GM21576 (cell line): ENCODE measurements around the gene ANAPC5.

Experiments
- ATAC-seq: cut with Tn5 transposase; IDR thresholded peaks from one replicate; pipeline ENCODE4 v1.9.1; 2021; ENCODE audit warnings: mild to moderate bottlenecking, moderate library complexity; ENCODE audit not compliant: unreplicated experiment

ANAPC5 gene

GRCh38 chr12:121366063-121366459 is 13.8 kb upstream of the ANAPC5 start:
- no peak for ATAC-seq

GRCh38 chr12:121365416-121366062 is 13.3 kb upstream of the ANAPC5 start:
- no peak for ATAC-seq

GRCh38 chr12:121364683-121365121 is 12.5 kb upstream of the ANAPC5 start:
- ATAC-seq, result no peak

- ATAC-seq, result no peak
These were observed 5.9 kb upstream of the ANAPC5 start for GRCh38 chr12:121358073-121358472.

- ATAC-seq, result no peak
These were observed 5.1 kb upstream of the ANAPC5 start for GRCh38 chr12:121357331-121357730.

GRCh38 chr12:121356657-121357056 is 4.4 kb upstream of the ANAPC5 start:
- ATAC-seq, result no peak

GRCh38 chr12:121355818-121356217 is 3.6 kb upstream of the ANAPC5 start:
- no peak for ATAC-seq

GRCh38 chr12:121352682-121353018 is 439 bp upstream of the ANAPC5 start:
- no peak for ATAC-seq

- no peak for ATAC-seq
These were observed 5.5 kb downstream of the ANAPC5 start for GRCh38 chr12:121346747-121347146.

GRCh38 chr12:121345151-121345815 is 6.9 kb downstream of the ANAPC5 start:
- no peak for ATAC-seq

GRCh38 chr12:121344506-121344905 is 7.7 kb downstream of the ANAPC5 start:
- ATAC-seq, result no peak

- no peak for ATAC-seq
These were observed 14.8 kb downstream of the ANAPC5 start for GRCh38 chr12:121337416-121337815.

GRCh38 chr12:121334513-121335343 is 17.5 kb downstream of the ANAPC5 start:
- no peak for ATAC-seq

GRCh38 chr12:121333747-121334146 is 18.5 kb downstream of the ANAPC5 start:
- ATAC-seq, result no peak

GRCh38 chr12:121331248-121331647 is 21.0 kb downstream of the ANAPC5 start:
- ATAC-seq, result no peak

GRCh38 chr12:121330692-121331091 is 21.5 kb downstream of the ANAPC5 start:
- ATAC-seq, result no peak

GRCh38 chr12:121330195-121330594 is 22.0 kb downstream of the ANAPC5 start:
- no peak for ATAC-seq

GRCh38 chr12:121328620-121329019 is 23.6 kb downstream of the ANAPC5 start:
- no peak for ATAC-seq

GRCh38 chr12:121326996-121327674 is 25.1 kb downstream of the ANAPC5 start:
- ATAC-seq, result no peak

- ATAC-seq, result no peak
These were observed 26.3 kb downstream of the ANAPC5 start for GRCh38 chr12:121325922-121326396.

GRCh38 chr12:121323908-121324307 is 28.3 kb downstream of the ANAPC5 start:
- no peak for ATAC-seq
